HG02981 (cell line): ENCODE data around the gene SLCO2A1.

ENCODE experiments used
- ATAC-seq: cut with Tn5 transposase; IDR thresholded peaks from one replicate; pipeline ENCODE4 v1.9.1; 2021; ENCODE audit warnings: mild to moderate bottlenecking, moderate library complexity; ENCODE audit not compliant: unreplicated experiment

SLCO2A1 gene

DNA sequence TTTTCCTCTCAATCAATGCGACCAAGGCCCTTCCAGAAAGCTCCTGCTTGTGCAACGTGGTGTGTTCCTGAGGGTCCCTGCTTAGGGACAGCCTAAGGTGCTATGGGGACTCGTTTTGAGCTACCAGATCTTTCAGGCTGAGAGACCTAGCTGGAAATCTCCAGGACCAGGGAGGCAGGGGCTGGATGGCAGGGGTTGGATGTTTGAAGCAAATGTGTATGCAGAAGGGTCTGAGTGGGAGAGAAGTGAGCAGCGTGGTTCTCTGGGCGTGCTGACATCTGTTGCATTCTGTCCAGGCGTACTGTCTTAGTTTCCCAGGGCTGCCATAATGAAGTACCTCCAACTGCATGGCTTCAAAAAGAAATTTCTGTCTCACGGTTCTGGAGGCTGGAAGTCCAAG is 31.7 kb upstream of the SLCO2A1 start:
- ATAC-seq: no peak

- ATAC-seq: no peak
These were observed 31.0 kb upstream of the SLCO2A1 start for GRCh38 chr3:134060561-134061385.

DNA sequence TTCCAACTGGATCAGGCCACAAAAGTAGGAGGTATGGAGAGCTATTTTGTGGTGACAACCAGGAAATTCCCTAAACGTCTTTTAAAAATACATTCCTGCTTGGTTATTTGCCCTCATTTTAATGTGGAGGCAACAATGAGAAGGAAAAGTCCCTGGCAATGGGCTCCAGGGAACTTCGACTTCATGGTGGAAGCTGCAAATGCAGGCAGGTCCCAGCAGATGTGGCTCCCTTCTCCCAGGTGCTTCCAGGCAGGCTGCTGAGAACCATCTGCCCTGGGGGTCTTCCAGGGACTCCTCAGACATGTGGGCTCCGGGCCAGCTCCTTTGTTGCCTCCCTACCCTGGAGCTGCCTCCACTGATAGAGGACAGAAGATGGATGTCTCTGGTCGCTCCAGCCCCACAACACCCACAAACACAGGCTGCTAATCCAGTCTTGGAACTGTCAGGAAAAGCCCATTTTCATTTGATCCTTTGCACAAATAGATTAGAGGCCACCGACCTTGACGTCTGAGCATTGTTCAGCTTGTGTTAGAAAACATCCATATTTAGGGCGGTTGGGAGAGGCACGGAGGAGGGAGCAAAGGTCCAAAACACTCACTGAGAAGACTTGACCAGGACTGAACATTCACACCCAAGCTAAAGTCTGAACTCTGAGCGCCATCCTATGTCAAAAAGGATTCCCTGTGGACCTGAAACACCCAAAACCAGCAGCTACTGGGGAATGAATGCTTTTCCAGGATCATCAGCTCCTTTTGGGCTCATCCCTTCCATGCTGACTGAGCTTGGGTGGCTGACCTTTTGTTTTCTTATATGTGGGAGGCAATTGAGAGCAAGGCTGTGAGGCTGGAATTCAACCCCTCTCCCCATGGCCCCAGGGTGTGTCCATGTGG is 30.2 kb upstream of the SLCO2A1 start:
- ATAC-seq: no peak

DNA sequence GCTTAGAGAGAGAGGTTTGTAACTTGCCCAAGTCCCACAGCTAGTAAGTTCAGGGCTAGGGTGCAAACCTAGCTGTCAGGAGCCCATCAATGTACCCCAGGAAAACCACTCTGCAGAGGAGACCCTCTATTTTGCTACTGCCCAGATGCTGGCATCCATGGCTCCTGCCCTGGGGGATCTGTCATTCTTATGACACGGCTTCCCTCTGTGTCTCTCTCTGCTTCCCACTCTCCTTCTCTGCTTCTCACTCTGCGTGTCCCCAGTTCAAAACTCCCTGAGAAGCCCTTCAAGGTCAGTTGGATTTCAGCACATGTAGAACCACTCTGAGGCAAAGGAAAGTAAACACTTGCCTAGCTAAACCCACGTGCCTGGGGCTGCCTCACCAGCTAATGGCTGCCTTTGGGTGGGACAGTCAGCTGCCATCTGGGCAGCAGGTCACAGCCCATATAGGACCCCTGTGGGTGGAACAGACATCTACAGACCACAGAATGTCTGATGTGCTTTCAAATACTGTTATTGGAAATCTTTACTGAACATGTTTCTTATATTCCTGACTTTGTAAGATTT is 29.4 kb upstream of the SLCO2A1 start:
- no peak for ATAC-seq

GRCh38 chr3:134057654-134058110 is 28.0 kb upstream of the SLCO2A1 start:
- no peak for ATAC-seq

DNA sequence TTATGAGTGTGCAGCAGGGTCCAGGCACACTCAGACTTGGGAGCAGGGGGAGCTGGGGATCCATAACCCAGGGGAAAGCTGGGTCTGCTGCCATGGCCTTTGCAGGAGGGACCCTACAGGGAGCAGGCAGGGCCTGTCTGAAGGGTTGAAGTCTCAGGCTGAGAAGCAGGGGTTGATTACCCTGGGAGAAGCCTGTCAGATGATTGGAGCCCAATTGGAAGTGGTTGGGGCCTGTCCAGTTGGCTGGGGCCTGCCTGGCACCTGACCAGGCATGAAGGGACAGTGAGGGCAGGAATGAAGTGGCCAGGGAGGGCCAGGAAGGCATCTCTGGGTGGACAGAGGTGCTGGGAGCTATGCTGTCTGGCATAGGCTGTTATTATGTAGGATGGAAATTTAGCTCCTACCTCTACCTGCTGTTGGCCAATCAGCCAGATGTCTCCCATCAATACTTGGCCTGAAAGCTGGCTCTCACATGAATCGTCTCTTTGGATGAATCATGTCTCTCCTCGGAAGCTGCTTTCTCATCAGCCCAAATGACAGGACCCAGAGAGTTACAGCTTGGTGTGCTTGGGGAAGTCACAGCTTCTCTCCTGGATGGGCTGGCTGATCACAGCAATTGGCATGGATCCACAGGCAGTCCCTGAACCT is 27.4 kb upstream of the SLCO2A1 start:
- ATAC-seq: no peak

- ATAC-seq: no peak
These were observed 26.8 kb upstream of the SLCO2A1 start for GRCh38 chr3:134056464-134056891.

DNA sequence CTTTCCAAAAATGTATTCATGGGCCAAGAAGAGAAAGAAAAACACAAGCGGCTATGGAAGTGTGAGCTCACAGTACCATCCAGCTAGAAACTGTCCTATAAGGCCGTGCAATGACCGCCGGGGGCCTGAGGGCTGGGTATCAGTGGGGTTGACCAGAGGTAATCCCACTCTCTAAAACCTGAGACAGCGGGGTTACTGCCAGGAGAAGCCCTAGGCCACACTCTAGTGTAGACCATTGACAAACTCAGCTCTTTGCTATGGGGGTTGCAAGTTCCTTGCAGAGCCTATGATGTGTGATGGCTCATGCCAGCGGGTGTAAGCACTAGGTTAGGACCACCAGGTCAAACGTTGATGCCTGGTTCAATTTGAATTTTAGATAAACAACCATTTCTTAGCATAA is 25.9 kb upstream of the SLCO2A1 start:
- no peak for ATAC-seq

GRCh38 chr3:134054881-134055280 is 25.2 kb upstream of the SLCO2A1 start:
- no peak for ATAC-seq

DNA sequence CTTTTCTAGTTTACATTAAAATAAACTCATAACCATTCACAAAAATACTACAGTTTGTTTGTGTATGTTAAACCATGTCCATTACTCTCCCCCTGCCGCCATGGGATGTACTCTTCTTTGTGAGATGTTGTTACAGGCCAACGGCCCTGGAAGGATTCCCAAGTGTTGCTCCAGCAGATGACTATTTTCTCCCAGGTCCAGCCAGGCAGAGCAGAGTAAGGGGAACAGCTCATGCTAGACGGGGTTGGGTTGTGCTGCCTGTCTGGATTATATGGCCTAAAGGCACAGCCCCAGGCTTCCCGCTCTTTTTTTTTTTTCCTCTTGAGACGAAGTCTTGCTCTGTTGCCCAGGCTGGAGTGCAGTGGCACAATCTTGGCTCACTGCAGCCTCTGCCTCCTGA is 24.5 kb upstream of the SLCO2A1 start:
- ATAC-seq: no peak

DNA sequence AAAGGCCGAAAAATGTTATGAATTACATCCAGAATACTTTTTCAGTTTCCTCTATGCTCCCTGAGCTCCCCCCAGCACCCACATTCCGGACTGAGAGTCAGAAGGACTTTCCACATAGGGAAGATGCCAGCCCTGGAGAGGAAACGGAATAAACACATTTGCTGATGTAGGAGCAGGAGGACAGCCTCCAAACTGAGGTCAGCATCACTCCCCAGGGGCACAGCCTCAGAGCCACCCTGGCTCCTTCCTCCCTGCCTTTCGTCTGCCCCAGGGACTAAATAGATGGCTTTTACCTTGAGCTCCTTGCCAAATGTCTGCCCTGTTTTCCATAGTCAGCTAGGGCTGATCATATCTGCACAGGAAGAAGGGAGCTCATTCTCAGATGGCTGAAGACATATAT is 22.6 kb upstream of the SLCO2A1 start:
- no peak for ATAC-seq

DNA sequence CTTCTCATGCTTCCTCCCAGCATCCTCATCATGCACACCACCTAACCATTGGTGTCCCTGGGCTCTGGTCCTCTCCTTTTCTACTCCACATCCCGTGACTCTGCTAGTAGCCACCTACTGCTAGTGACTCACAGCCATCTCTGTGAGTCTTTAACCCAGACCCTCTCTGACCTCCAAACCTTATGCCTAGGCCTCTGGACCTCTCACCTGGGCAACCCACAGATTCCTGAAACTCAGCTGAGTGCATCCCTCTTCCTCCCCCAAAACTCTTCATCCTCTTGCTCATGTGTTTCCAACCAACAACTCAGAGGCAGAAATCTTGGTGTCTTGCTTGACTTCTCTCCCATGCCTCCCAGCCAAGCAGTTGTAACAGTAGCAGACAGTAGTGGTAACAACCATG is 20.0 kb upstream of the SLCO2A1 start:
- no peak for ATAC-seq

DNA sequence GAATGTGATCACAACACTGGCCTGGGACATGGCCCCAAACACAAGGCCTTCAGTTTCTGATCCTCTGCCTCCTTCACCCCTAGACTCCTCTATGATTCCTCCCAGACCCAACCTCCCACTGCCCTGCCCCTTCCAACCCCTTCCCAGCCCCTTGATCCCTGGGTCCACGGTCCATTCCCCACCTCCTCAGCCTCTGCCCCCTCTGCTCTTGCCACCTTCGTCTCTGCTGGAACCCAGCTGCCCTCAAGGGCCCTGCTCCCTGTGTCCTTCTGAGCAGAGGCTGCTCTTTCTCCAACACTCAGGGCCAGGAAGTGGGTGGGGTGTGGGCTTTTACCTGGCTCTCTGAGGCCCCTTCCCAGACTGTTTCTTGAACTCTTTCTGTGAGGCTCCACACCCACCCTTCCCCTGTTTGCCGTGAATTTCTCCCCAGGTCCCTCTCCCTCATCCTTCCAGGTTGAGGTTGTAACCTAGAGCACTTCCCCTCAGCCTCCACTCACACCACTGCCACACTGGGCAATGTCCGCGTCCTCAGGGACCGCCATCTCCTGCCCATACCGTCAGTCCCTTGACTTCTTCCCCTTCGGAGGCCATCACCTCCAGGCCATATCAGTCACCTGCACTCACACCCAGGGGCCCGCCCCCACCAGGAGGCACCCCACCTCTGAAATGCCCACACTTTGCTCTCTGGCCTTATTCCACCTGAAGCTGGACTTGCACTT is 18.7 kb upstream of the SLCO2A1 start:
- ATAC-seq: no peak

DNA sequence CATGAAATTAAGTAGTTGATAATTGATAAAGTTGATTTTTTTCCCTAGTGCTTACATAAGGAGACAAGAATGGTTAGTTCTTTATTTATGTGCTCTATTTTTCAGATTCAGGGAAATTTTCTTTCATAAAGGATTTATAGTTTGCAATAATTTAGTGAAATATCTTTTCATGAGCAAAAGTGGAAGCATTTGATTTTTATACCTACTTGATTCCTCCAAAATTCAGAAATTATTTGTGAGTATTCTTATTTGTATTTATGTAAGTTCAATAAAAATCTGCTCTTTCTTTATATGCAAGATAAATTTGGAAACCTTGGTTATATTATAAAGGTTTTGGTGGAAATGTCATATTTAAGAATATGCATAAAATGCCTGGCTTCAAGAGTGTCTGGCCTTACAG is 14.7 kb upstream of the SLCO2A1 start:
- ATAC-seq: no peak

GRCh38 chr3:134040066-134040465 is 10.3 kb upstream of the SLCO2A1 start:
- no peak for ATAC-seq

DNA sequence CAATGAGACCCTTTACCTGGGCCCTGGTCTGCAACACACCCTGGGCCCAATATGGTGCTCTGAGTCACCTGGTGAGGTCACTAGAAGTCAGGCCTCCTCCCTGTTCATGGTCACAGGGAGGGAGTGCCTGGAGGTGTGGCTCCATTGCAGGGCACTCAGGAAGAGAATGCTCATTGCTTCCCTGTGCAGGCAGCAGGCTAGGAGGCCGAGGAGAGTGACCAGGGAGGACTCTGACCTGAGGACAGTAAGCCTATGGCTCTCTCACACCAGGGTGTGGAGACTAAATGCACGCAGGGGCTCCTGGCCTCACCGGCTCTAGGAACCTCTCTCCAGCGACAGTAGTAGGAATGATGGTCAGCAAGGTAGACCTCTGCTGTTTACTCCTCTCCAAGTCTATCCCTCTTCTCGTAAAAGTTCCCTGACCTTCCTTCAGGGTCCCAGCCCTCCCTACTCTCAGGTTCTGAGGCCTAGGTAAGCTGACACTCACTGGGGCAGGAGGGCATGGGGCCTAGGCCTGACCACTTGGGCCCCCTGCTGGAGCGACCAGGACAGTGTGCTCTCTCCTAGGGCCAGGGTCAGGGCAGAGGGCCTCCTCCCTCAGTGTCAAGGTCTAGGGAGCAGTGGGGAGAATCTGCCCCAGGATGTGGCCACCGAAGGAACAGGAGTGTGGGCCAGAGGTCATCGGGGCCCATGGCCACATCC is 9.6 kb upstream of the SLCO2A1 start:
- ATAC-seq: no peak

DNA sequence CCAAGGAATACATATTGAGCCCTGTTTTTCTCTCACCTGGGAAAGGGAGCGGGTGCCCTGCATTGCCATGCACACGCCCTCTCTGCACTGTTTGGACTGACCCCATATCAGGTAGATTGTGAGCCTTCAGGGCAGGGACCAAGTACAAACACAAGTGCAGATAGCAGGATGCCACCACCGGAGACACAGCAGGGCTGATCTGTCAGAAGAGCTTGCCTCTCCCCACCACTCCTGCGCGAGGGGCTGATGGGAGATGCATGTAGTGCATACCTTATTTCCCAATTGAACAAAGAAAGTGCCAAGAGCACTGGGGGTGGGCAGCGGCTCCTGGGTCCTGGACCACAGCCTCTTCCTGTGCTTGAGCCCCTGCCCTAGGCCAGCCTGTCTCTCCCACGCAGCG is 9.0 kb upstream of the SLCO2A1 start:
- ATAC-seq: no peak

DNA sequence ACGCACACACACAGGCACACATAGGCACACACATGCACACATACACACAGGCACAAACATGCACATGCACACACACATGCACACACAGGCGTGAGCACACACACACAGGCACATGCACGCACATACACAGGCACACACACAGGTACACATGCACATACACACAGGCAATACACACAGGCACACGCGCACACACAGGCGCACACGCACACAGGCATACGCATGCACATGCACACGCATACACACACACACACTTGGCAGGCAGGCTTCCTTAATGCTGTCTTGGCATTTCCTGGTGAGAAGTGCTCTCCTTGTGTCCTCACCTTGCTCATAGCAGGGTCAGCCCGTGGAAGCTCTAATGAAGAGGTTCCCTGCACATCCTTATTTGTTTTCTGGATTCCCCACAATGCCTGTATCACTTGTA is 8.4 kb upstream of the SLCO2A1 start:
- no peak for ATAC-seq

DNA sequence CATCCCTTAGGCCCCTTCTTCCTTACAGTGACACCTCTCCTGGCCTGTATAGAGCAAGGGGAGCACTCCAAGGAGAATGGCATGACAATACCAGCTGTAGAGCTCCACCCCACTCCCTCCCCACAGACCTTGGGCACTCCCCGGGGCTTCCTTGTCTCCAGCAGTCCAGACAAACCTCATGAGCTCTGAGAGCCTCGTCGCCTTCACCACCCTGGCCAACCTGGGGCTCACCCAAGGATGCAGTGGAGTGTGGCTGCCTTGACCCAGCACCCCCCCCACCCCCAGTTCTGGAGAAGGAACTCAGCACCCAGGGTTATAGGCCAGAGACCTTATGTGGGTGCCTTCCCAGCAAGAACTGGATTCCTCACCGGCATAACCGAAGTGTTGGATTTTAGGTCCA is 7.4 kb upstream of the SLCO2A1 start:
- no peak for ATAC-seq

GRCh38 chr3:134036291-134036690 is 6.6 kb upstream of the SLCO2A1 start:
- no peak for ATAC-seq
